Cardiac muscle cell (in vitro differentiated cells and primary cell): Measurements from ENCODE around the gene MYF5. TPM values are rescaled to one million over a fixed set of nuclear protein-coding genes. Genes with fewer than 3 reads are reported as not detected.

Experiments
- DNase-seq, 2 donors: peaks; one replicate each; pipeline versions ENCODE4 v3.0.0 to v3.0.0-alpha.2; 2010 to 2017; ENCODE audit warnings: low read depth in 1 of 2, low spot score in 1 of 2
- H3K27ac ChIP-seq: fragments of 200-600 bp; sonication (generic); 2 replicates; pipeline ENCODE4 v1.5.1; 2016
- H3K27me3 ChIP-seq: fragments of 200-600 bp; sonication (generic); 2 replicates; pipeline ENCODE4 v1.6.0; 2016; ENCODE audit warnings: control low read depth
- H3K36me3 ChIP-seq: fragments of 200-600 bp; sonication (generic); 2 replicates; pipeline ENCODE4 v1.5.1; 2016; ENCODE audit warnings: control low read depth
- H3K4me1 ChIP-seq: fragments of 200-600 bp; sonication (generic); 2 replicates; pipeline ENCODE4 v1.8.1; 2017; ENCODE audit warnings: low read depth, mild to moderate bottlenecking, mixed run types
- H3K4me3 ChIP-seq: fragments of 200-600 bp; sonication (generic); 2 replicates; pipeline ENCODE4 v1.5.1; 2016; ENCODE audit warnings: mild to moderate bottlenecking
- H3K9me3 ChIP-seq: fragments of 200-600 bp; sonication (generic); 2 replicates; pipeline ENCODE4 v1.5.1; 2017; ENCODE audit warnings: low read depth, mild to moderate bottlenecking, control low read depth
- polyA plus RNA-seq: library from polyadenylated mRNA; unstranded; fragments of >200 nt; fragmentation: Nextera tagmentation; extraction: Ambion mirVana; gene quantifications from 2 replicates; pipeline ENCODE4 v1.2.1, GENCODE V29; 2016
- total RNA-seq: library from RNA; depleted of rRNA; stranded (reverse); fragments of >200 nt; gene quantifications from 2 replicates; pipeline ENCODE4 v1.2.3, GENCODE V29; 2016
- TF ChIP-seq, protein P1 (sequence below): IDR thresholded peaks from 2 replicates; pipeline ENCODE4 v1.5.1; 2012; ENCODE audit warnings: low read depth, mild to moderate bottlenecking, low read length

Gene MYF5
- total and polyA plus RNA-seq, 2 experiments from 2014 or later: not detected

DNA sequence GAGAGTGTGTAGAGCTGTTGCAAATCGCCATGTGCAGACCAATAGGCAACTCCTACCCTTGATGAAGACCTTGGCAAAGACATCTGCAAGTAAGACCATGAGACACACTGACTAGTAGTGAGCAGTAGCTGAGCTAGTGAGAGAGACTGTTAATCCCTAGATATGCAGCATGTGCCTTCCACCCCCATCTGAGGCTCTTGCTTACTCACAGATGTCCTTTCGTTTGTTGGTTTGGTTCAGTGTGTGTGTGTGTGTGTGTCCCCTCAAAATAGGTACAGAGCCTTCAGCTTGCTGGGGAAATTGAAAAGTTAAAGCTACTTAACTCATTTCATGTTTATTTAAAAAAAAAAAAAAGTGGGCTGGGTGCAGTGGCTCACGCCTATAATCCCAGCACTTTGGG is 37.6 kb downstream of the MYF5 start:
- H3K27me3 ChIP-seq: no peaks in the 10 kb centered on the region
- DNase-seq: no peak
- no peaks in the 10 kb centered on the region for H3K9me3 ChIP-seq
- TF ChIP-seq, protein P1, sequence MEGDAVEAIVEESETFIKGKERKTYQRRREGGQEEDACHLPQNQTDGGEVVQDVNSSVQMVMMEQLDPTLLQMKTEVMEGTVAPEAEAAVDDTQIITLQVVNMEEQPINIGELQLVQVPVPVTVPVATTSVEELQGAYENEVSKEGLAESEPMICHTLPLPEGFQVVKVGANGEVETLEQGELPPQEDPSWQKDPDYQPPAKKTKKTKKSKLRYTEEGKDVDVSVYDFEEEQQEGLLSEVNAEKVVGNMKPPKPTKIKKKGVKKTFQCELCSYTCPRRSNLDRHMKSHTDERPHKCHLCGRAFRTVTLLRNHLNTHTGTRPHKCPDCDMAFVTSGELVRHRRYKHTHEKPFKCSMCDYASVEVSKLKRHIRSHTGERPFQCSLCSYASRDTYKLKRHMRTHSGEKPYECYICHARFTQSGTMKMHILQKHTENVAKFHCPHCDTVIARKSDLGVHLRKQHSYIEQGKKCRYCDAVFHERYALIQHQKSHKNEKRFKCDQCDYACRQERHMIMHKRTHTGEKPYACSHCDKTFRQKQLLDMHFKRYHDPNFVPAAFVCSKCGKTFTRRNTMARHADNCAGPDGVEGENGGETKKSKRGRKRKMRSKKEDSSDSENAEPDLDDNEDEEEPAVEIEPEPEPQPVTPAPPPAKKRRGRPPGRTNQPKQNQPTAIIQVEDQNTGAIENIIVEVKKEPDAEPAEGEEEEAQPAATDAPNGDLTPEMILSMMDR: no peak
- no peaks in the 10 kb centered on the region for H3K36me3 ChIP-seq
- no peak overlapping the region for H3K4me3 ChIP-seq
- no peak overlapping the region for H3K27ac ChIP-seq
- H3K4me1 ChIP-seq: no peaks in the 10 kb centered on the region

DNA sequence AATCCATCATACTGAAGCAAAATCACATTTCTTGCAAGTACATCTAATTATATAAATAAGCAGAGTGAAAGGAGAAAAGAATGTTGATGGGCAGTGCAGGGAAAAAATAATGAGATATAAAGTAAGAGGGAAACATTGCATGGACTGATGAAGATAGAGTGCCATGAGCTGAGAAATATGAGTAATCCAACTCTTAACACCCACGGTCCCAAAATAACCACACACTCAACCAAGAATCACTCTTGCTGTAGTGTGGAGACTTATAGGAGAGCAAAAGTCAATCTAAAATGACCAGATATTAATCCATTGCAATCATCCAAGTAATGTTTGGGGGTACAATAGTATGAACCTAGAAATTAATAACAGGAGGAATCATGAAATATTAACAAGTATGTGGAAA is 40.2 kb downstream of the MYF5 start:
- Histone ChIP-seq H3K4me3 (no peak overlapping the region), H3K36me3 (no peaks in the 10 kb centered on the region), H3K9me3 (no peaks in the 10 kb centered on the region), H3K4me1 (no peaks in the 10 kb centered on the region), H3K27ac (no peak overlapping the region), H3K27me3 (no peaks in the 10 kb centered on the region)
- DNase-seq: peak in 1 of 2 donors; percentile 11
- TF ChIP-seq, protein P1: no peak

DNA sequence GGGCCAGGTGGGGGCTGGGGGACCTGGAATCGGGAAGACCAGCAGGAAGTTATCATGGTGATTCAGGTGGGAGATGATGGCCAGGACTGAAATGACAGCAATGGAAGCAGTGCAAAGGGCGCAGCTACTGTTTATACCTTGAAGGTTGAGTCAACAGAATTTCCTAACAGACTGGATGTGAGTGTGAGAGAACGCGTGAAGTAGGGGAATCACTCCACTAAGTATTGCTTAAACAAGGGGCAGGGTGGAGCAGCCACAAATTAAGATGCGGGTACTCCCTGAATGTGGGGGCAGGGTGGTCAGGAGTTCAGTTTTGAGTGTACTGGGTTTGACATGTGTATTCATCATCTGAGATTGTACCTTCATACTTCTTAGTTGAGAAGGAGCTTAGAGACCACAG is 45.1 kb downstream of the MYF5 start:
- Histone ChIP-seq H3K27ac (no peak overlapping the region), H3K4me1 (no peaks in the 10 kb centered on the region), H3K4me3 (no peak overlapping the region), H3K36me3 (no peaks in the 10 kb centered on the region), H3K9me3 (no peaks in the 10 kb centered on the region), H3K27me3 (no peaks in the 10 kb centered on the region)
- no peak for DNase-seq
- TF ChIP-seq, protein P1: no peak

DNA sequence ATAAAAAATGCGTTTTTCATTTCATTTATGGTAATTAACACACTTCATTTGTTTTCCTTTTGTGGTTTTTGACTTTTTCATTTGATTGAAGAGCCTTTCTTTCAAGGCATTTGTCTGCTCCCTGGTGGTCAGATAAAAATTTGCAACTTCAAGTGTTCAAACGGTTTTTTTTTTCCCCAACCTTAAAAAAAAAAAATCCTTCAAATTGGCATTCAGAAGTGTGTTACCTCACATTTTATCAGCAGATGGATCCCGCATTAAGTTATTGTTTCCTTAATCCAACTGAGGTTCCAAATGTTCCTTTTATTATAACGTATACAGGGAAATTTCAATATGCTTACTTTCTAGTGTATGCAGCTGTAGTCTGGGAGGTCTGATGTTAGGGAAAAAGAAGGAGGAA is 47.2 kb downstream of the MYF5 start:
- TF ChIP-seq, protein P1: peak; percentile 58
- H3K36me3 ChIP-seq: no peaks in the 10 kb centered on the region
- peak; percentile 61 to 73 for DNase-seq
- no peaks in the 10 kb centered on the region for H3K27me3 ChIP-seq
- no peak overlapping the region for H3K4me3 ChIP-seq
- no peak overlapping the region for H3K27ac ChIP-seq
- H3K4me1 ChIP-seq: no peaks in the 10 kb centered on the region
- no peaks in the 10 kb centered on the region for H3K9me3 ChIP-seq

DNA sequence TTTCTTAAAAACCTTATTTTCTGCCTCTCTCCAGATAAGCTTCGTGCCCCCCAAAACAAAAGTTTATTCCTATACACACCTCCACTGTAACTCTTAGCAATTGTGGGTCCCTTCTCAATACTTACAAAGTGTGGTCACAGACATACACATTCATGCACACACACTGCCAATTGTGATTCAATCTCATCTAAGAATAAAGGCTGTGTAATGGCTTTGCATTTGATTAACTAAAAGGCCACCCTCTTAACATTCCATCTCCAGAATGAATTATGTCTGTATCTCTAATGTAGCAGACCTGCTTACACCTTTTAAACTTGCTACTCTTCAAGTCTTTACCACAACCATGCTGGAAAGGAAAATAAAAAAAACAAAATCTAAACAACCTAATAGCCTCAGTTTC is 49.5 kb downstream of the MYF5 start:
- DNase-seq: no peak
- no peaks in the 10 kb centered on the region for H3K4me1 ChIP-seq
- H3K4me3 ChIP-seq: no peak overlapping the region
- no peaks in the 10 kb centered on the region for H3K9me3 ChIP-seq
- H3K27me3 ChIP-seq: no peaks in the 10 kb centered on the region
- no peak overlapping the region for H3K27ac ChIP-seq
- H3K36me3 ChIP-seq: no peaks in the 10 kb centered on the region
- TF ChIP-seq, protein P1: no peak

DNA sequence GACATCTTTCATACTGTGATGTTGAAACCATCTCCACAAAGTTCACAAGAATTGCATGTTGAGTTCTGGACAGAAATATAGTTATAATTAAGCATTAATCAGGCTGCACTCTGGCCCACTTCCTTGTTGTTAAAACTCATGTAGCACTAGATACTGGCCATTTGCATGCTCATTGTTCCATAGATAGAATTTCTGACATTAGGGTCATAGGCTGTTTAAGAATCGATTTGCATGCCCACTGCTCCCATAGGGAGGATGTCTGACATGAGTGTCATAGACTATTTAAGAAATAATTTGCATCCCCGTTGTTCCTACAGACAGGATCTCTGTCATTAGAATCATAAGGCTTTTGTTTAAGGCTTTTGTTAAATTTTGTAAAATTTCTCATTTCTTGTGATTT is 50.2 kb downstream of the MYF5 start:
- Histone ChIP-seq H3K4me1 (no peaks in the 10 kb centered on the region), H3K27me3 (no peaks in the 10 kb centered on the region), H3K4me3 (no peak overlapping the region), H3K36me3 (no peaks in the 10 kb centered on the region), H3K27ac (no peak overlapping the region), H3K9me3 (no peaks in the 10 kb centered on the region)
- TF ChIP-seq, protein P1: no peak
- no peak for DNase-seq
